Measurements from ENCODE around the gene CELSR2.
A peak's percentile ranks its signal among the peaks of the same experiment; 100 is the strongest.

The CELSR2 gene

DNA sequence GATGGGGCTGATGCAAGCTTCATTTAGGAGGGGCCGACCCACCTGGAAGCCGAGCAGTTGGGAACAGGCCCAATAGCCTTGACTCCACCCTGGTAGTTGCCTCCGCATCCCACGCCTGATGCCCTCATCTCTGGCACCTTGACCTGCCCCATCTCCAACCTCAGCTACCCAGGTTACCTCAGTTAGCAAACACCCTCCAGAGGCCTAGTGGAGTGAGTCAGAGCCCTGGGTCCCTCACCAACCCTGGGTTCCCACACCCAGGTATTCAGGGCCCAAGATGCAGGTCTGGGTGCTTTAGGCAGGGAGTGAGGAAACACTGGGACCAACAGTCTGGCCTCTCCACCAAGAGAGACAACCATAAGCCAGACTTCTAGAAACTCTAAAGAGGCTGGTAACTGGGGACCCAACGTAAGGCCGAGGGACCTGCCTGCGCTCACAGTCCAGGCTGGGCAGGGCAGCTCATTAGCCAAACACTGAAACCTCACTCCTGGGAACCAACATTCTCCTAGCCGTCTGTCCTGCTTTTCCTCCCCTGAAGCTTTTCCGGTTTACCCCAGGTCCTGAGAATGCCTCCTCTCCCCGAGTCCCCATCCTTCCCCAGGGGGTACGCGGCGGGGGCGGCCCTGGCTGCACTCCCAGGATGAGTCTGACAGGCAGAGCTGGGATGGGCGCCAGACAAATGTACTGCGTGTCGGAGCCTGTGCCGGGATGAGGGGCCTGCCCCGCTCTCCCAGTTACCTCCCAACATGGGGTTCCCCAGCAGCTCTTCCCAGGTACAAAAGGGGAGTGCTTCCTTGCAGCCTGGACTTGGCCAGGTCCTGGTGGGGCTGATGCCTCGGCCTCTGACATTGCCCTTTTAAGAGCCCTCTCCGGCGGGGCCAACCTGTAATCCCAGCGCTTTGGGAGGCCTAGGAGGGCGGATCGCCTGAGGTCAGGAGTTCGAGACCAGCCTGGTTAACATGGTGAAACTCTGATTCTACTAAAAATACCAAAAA lies 8.9 kb upstream of the CELSR2 start:
- H3K4me1 ChIP-seq: peaks cover 0 to 13% (median 6%) of the 10 kb centered on the region in 10 experiments; a peak in 5 of 20 replicates
- no peak overlapping the region for H3K4me3 ChIP-seq
- TF ChIP-seq Cebpa-rat (IDR thresholded peaks at IDR 0.05): no peak
- no peaks in the 10 kb centered on the region for H3K9me3 ChIP-seq (replicated peaks in 1 of 11)
- peaks cover 0 to 12% (median 0%) of the 10 kb centered on the region in 11 experiments; a peak in 4 of 22 replicates for H3K27me3 ChIP-seq
- H3K4me2 ChIP-seq: peak overlapping the region in 1 of 11 experiments; percentile 1; a peak in 2 of 22 replicates
- peaks cover 38 to 48% (median 44%) of the 10 kb centered on the region in 11 experiments for H3K36me3 ChIP-seq
- H4K20me1 ChIP-seq: peaks cover 10 to 62% (median 33%) of the 10 kb centered on the region in 11 experiments; a peak in 18 of 22 replicates
- no peak overlapping the region for H3K27ac ChIP-seq
- no peak overlapping the region for H3K9ac ChIP-seq

DNA sequence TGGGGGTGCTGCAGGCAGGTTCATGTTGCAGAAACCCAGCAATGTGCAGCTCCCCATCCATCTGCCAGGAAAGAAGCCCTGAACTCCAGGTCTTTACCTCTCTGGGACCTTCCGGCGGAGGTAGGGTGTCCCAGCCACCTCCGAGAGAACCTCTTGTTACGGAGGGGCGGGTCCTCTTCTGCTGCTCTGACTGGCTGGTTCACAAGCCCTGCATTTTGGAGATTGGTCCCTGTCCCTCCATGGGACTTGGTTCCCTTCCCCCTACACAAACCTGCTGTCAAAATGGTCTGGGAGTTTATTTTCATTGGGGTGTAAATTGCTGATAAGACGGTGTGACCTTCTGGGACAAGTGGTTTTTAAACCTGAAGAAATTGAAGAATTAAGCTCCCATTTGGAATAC lies 8.0 kb upstream of the CELSR2 start:
- no peak for TF ChIP-seq Cebpa-rat (IDR thresholded peaks at IDR 0.05)

DNA sequence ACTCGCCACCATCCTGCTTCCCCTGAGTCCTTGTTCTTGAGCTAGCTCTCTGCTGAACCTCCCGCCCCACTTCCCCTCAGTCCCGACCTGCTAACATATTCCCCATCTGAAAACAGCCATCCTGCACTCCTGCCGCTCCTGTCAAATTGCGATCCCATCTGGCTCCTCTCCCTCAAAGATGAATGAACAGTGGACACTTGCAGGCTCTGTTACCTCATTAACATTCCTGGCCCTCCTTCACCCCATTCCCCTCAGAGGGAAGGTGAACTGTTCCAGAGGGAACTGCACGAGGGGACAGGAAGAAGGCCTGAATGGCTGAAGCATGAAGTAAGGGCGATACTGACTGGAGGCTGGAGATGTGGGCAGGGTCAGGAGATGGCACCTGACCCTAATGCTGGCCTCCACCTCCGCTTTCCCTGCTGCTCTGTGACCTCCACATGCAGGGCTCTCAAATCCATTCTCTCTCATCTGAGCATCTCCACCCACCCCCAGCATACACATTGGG lies 7.4 kb upstream of the CELSR2 start:
- Histone ChIP-seq H3K9ac (no peak overlapping the region), H3K4me3 (no peak overlapping the region), H3K4me2 (no peak overlapping the region), H3K9me3 (replicated peaks in 1 of 11) (no peaks in the 10 kb centered on the region), H3K27ac (no peak overlapping the region), H4K20me1 (peaks cover 6 to 56% (median 28%) of the 10 kb centered on the region in 11 experiments; a peak in 16 of 22 replicates), H3K4me1 (peaks cover 7 to 17% (median 8%) of the 10 kb centered on the region in 10 experiments; a peak in 15 of 20 replicates), H3K27me3 (peaks cover 0 to 12% (median 0%) of the 10 kb centered on the region in 11 experiments; a peak in 4 of 22 replicates), H3K36me3 (peaks cover 24 to 33% (median 30%) of the 10 kb centered on the region in 11 experiments)
- no peak for TF ChIP-seq Cebpa-rat (IDR thresholded peaks at IDR 0.05)

More for the DNA sequence above, 8.0 kb upstream of the CELSR2 start:
- H4K20me1 ChIP-seq: peaks cover 6 to 56% (median 28%) of the 10 kb centered on the region in 11 experiments; a peak in 17 of 22 replicates
- H3K9me3 ChIP-seq (replicated peaks in 1 of 11): no peaks in the 10 kb centered on the region
- H3K27me3 ChIP-seq: peaks cover 0 to 12% (median 0%) of the 10 kb centered on the region in 11 experiments; a peak in 4 of 22 replicates
- H3K4me1 ChIP-seq: peaks cover 1 to 13% (median 7%) of the 10 kb centered on the region in 10 experiments; a peak in 11 of 20 replicates
- no peak overlapping the region for H3K9ac ChIP-seq
- no peak overlapping the region for H3K27ac ChIP-seq
- H3K4me2 ChIP-seq: peak overlapping the region in 1 of 11 experiments; percentile 1; a peak in 1 of 22 replicates
- peaks cover 29 to 39% (median 35%) of the 10 kb centered on the region in 11 experiments for H3K36me3 ChIP-seq
- no peak overlapping the region for H3K4me3 ChIP-seq

DNA sequence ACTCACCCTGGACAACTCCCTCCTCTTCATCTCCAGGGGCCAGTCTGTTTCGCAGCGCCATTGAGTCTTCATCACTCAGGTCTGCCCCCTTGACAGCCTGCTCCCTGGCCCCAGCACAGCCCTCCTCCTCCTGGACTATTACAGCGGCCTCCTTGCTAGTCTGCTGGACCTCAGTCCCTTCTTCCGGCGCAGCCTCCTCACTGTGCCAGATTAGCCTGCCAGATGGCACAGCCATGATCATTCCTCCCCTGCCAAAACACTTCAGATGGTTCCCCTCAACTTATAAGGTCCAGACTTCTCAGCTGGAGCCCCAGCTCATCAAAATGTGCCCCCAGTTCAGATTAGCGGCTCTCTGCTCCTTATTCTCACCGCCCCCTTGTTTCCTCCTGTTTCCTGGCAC lies 7.0 kb upstream of the CELSR2 start:
- Histone ChIP-seq H3K4me1 (peaks cover 7 to 22% (median 12%) of the 10 kb centered on the region in 10 experiments; a peak in 16 of 20 replicates), H3K27me3 (peaks cover 0 to 12% (median 0%) of the 10 kb centered on the region in 11 experiments; a peak in 4 of 22 replicates), H3K9ac (no peak overlapping the region), H4K20me1 (peaks cover 6 to 51% (median 28%) of the 10 kb centered on the region in 11 experiments; a peak in 16 of 22 replicates), H3K36me3 (peaks cover 19 to 28% (median 25%) of the 10 kb centered on the region in 11 experiments), H3K4me2 (0 out of 22 replicates have a peak overlapping the region, but pooled peaks of 1 of the 11 experiments have one; percentile 0), H3K9me3 (replicated peaks in 1 of 11) (no peaks in the 10 kb centered on the region), H3K27ac (no peak overlapping the region), H3K4me3 (no peak overlapping the region)
- no peak for TF ChIP-seq Cebpa-rat (IDR thresholded peaks at IDR 0.05)

DNA sequence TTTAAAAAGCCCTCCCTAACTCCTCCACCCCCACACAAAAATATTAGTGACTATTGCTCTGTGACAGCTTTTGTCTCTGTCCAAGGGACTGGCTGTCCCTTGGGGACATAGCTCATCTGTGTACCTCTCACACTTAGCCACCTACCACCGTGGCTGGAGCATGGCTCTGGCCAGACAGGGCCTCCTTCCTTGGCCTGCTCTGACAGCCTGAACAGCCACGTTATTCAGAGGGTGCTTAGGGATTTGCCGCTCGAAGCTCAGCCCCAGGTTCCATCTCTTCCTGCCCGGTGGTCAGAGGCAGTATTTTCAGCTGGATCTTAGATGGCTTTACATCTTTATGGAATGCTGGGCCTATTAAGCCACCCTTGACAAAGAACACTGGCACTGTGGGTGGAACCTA lies 6.1 kb upstream of the CELSR2 start:
- TF ChIP-seq Cebpa-rat (IDR thresholded peaks at IDR 0.05): no peak

DNA sequence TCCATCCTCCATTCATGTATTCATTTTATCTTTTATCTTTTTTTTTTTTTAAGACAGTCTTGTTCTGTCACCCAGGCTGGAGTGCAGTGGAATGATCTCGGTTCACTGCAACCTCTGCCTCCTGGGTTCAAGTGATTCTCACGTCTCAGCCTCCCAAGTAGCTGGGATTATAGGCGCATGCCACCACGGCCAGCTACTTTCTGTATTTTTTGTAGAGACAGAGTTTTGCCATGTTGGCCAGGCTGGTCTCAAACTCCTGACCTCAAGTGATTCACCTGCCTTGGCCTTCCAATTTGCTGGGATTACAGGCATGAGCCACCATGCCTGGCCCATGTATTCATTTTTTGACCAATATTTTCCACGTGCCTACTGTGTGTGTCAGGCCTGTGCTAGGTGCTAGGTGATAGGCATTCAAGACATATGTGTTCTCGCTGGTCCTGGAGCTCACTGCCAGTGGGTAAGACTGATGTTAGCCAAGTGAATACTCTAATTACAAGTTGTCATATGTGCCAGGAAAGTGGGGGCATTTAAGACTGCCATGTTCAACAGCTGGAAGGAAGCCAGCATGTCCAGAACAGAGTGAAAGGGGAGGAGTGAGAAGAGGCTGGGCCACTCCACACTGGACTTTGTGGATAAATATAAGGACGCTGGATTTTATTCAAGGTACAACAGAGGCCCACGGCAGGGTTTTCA lies 5.3 kb upstream of the CELSR2 start:
- Histone ChIP-seq H3K4me3 (no peak overlapping the region), H3K4me2 (no peak overlapping the region), H3K36me3 (peaks cover 3 to 12% (median 9%) of the 10 kb centered on the region in 11 experiments; a peak in 21 of 22 replicates), H3K4me1 (peaks cover 10 to 36% (median 27%) of the 10 kb centered on the region in 10 experiments; a peak in 18 of 20 replicates), H3K27ac (no peak overlapping the region), H4K20me1 (peaks cover 0 to 34% (median 18%) of the 10 kb centered on the region in 11 experiments; a peak in 15 of 22 replicates), H3K9me3 (replicated peaks in 1 of 11) (no peaks in the 10 kb centered on the region), H3K9ac (no peak overlapping the region), H3K27me3 (peaks cover 0 to 12% (median 0%) of the 10 kb centered on the region in 11 experiments; a peak in 5 of 22 replicates)
- TF ChIP-seq Cebpa-rat (IDR thresholded peaks at IDR 0.05): no peak

More for the DNA sequence above, 6.1 kb upstream of the CELSR2 start:
- Histone ChIP-seq H3K27ac (no peak overlapping the region), H3K4me3 (no peak overlapping the region), H3K9me3 (replicated peaks in 1 of 11) (no peaks in the 10 kb centered on the region), H3K4me2 (no peak overlapping the region), H3K27me3 (peaks cover 0 to 12% (median 0%) of the 10 kb centered on the region in 11 experiments; a peak in 5 of 22 replicates), H4K20me1 (peaks cover under 1 to 42% (median 26%) of the 10 kb centered on the region in 11 experiments; a peak in 15 of 22 replicates), H3K36me3 (peaks cover 11 to 20% (median 17%) of the 10 kb centered on the region in 11 experiments), H3K9ac (no peak overlapping the region), H3K4me1 (peaks cover 7 to 30% (median 20%) of the 10 kb centered on the region in 10 experiments; a peak in 16 of 20 replicates)

DNA sequence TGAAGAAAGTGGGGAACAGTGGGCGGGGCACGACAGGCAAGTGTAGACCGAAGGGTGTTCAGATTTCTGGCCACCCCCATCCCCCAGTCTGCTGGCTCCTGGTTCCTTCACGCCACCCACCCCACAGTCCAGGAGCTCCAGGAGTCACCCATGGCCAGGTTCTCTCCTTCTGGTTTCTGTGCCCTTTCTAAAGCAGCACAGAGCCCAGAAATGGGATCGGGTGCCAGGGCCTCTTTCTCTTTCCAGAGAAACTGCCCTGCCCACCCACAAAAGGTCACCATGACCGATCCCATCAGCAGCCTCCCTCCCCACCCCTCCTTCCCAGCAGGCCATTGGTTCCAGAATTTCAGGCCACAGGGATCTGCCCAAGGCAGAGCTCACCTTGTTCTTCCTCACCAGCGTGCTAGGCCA lies 3.2 kb upstream of the CELSR2 start:
- Histone ChIP-seq H3K36me3 (no peaks in the 10 kb centered on the region), H4K20me1 (peaks cover 0 to 16% (median 2%) of the 10 kb centered on the region in 11 experiments; a peak in 9 of 22 replicates), H3K4me3 (no peak overlapping the region), H3K9ac (no peak overlapping the region), H3K4me1 (peaks cover 16 to 46% (median 39%) of the 10 kb centered on the region in 10 experiments; a peak in 18 of 20 replicates), H3K27me3 (peaks cover 0 to 21% (median 10%) of the 10 kb centered on the region in 11 experiments; a peak in 10 of 22 replicates), H3K9me3 (replicated peaks in 1 of 11) (no peaks in the 10 kb centered on the region; a peak in 1 of 22 replicates), H3K4me2 (peak overlapping the region in 5 of 11 experiments; percentile 53 to 98 (median 71); a peak in 7 of 22 replicates), H3K27ac (no peak overlapping the region)
- TF ChIP-seq Cebpa-rat (IDR thresholded peaks at IDR 0.05): no peak
